Brain microvascular endothelial cell (primary cell): ENCODE data around the gene OVCH1.

ENCODE experiments used
- DNase-seq: peaks from one replicate; pipeline ENCODE4 v3.0.0-alpha.2; 2020
- H3K27ac ChIP-seq: fragments of 250-450 bp; sonication (Bioruptor Pico); 2 replicates; pipeline ENCODE4 v1.5.1; 2020; ENCODE audit warnings: mild to moderate bottlenecking, moderate library complexity
- H3K27me3 ChIP-seq: fragments of 250-450 bp; sonication (Bioruptor Pico); replicated peaks from 2 replicates; pipeline ENCODE4 v1.5.1; 2020; ENCODE audit warnings: mild to moderate bottlenecking
- H3K36me3 ChIP-seq: fragments of 250-450 bp; sonication (Bioruptor Pico); replicated peaks from 2 replicates; pipeline ENCODE4 v1.5.1; 2020; ENCODE audit warnings: mild to moderate bottlenecking
- H3K4me3 ChIP-seq: 2 replicates; pipeline ENCODE4 v1.5.1; 2011; ENCODE audit warnings: low read depth, mild to moderate bottlenecking, control low read depth, low read length, moderate library complexity
- CTCF ChIP-seq: IDR thresholded peaks from 2 replicates; pipeline ENCODE4 v1.5.1; 2011; ENCODE audit warnings: low read depth, mild to moderate bottlenecking, moderate library complexity, low read length, control low read depth, inconsistent platforms; ENCODE audit errors: missing control alignments
- in situ Hi-C: cut with HindIII; loops from 2 replicates; pipeline ENCODE4 v1.10.0; 2017; ENCODE audit warnings: low sequenced_read_pairs, low pct_ligation_motif_present

OVCH1 gene

DNA sequence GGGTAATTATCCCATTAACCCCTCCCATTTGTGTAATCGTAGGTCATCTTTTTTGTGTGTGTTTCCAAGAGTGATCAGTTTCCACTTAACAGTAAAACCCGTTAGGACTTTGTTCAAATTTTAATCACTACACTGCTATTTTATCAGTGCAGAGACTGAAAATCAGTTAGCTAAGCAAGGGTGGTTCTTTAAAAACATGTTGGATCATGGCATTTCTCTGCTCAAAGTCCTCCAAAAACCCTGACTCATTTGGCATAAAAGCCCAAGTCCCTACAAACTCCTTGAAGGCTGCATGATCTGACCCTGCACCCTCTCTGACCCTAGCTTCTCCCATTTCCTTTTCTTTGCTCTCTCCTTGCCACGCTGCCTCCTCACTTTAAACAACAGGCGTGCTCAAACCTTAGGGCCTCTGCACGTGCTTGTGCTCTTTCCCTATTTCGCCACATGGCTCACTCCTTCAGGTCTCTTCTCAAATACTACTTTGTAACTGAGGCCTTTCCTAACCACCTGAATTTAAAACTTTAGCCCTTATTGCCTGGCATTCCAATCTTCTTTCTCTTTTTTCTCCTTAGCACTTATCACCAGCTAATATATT lies 13.2 kb upstream of the OVCH1 start:
- Histone ChIP-seq H3K27ac (no peak overlapping the region), H3K4me3 (no peak overlapping the region), H3K36me3 (no peaks in the 10 kb centered on the region), H3K27me3 (no peaks in the 10 kb centered on the region)
- DNase-seq, result no peak
- in situ Hi-C loops, result no loop called here
- TF ChIP-seq CTCF, result no peak

- in situ Hi-C loops, result no loop called here
- no peaks in the 10 kb centered on the region for H3K36me3 ChIP-seq
- no peak overlapping the region for H3K4me3 ChIP-seq
- H3K27me3 ChIP-seq, result no peaks in the 10 kb centered on the region
- H3K27ac ChIP-seq, result no peak overlapping the region
- DNase-seq, result no peak
- no peak for TF ChIP-seq CTCF
These were observed 12.0 kb upstream of the OVCH1 start for GRCh38 chr12:29509503-29509902.

DNA sequence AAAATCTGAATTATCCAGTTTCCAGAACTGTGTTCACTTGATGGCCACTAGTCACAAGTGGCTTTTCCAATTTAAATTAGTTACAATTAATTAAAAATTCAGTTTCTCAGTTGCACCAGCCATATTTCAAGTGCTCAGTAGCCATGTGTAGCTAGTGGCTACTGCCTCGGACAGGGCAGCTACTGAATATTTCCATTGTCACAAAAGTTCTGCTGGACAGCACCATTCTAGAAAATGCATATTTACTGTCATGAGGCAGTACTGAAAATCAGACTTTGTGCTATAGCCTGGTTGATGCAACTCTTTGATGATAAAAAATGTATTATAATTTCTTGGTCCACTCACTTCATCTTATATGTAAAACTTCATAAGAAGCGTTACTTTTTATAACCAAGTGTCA lies 11.5 kb upstream of the OVCH1 start:
- H3K4me3 ChIP-seq, result no peak overlapping the region
- DNase-seq, result no peak
- no peaks in the 10 kb centered on the region for H3K36me3 ChIP-seq
- no peaks in the 10 kb centered on the region for H3K27me3 ChIP-seq
- TF ChIP-seq CTCF, result no peak
- in situ Hi-C loops, result no loop called here
- H3K27ac ChIP-seq, result no peak overlapping the region

DNA sequence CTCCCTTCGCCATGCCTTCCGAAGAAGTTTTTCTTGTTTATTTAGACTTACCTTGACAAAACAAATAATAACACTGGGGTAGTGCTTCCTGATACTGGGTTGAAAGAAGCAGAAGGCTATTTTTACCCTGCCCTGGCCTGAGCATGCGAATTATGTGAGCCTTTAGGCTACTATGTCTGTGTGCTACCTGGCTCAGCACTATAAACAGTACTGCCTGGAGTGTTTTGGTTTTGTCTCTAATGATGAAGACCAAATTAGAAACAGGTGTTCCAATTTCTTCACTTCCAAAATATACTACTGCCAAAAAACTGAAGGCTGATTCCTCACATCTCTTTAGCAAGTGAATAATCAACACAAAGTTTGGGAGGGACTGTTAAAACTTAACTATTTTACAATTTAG lies 7.6 kb upstream of the OVCH1 start:
- H3K27me3 ChIP-seq, result no peaks in the 10 kb centered on the region
- TF ChIP-seq CTCF, result no peak
- H3K27ac ChIP-seq, result no peak overlapping the region
- no peak for DNase-seq
- in situ Hi-C loops, result no loop called here
- no peaks in the 10 kb centered on the region for H3K36me3 ChIP-seq
- H3K4me3 ChIP-seq, result no peak overlapping the region

DNA sequence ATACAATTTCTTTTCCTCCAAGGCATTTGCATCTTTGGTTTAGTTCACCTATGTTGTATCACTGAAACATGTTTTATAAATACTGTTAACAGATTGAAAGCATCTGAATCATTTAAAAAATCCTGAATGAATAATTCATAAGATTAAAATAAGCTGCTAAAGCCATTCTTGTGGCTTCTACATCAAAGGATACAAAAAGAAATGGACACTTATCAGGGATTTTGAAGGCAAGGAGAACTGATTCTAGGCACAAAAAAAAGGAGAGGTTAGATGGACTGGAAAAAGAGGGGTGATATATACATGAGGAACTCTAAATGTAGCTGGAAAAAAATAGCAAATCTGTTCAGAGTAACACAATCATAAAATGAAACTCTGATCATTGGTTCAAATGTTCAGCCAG lies 5.8 kb upstream of the OVCH1 start:
- Histone ChIP-seq H3K27ac (no peak overlapping the region), H3K36me3 (no peaks in the 10 kb centered on the region), H3K4me3 (no peak overlapping the region), H3K27me3 (no peaks in the 10 kb centered on the region)
- DNase-seq, result no peak
- in situ Hi-C loops, result no loop called here
- no peak for TF ChIP-seq CTCF

- no peak for DNase-seq
- H3K4me3 ChIP-seq, result no peak overlapping the region
- in situ Hi-C loops, result no loop called here
- H3K36me3 ChIP-seq, result no peaks in the 10 kb centered on the region
- no peaks in the 10 kb centered on the region for H3K27me3 ChIP-seq
- no peak for TF ChIP-seq CTCF
- H3K27ac ChIP-seq, result no peak overlapping the region
These were observed 1.7 kb upstream of the OVCH1 start for GRCh38 chr12:29499235-29499634.
